Measurements from ENCODE around the gene PARP16.

PARP16 gene, protein sequence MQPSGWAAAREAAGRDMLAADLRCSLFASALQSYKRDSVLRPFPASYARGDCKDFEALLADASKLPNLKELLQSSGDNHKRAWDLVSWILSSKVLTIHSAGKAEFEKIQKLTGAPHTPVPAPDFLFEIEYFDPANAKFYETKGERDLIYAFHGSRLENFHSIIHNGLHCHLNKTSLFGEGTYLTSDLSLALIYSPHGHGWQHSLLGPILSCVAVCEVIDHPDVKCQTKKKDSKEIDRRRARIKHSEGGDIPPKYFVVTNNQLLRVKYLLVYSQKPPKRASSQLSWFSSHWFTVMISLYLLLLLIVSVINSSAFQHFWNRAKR

DNA sequence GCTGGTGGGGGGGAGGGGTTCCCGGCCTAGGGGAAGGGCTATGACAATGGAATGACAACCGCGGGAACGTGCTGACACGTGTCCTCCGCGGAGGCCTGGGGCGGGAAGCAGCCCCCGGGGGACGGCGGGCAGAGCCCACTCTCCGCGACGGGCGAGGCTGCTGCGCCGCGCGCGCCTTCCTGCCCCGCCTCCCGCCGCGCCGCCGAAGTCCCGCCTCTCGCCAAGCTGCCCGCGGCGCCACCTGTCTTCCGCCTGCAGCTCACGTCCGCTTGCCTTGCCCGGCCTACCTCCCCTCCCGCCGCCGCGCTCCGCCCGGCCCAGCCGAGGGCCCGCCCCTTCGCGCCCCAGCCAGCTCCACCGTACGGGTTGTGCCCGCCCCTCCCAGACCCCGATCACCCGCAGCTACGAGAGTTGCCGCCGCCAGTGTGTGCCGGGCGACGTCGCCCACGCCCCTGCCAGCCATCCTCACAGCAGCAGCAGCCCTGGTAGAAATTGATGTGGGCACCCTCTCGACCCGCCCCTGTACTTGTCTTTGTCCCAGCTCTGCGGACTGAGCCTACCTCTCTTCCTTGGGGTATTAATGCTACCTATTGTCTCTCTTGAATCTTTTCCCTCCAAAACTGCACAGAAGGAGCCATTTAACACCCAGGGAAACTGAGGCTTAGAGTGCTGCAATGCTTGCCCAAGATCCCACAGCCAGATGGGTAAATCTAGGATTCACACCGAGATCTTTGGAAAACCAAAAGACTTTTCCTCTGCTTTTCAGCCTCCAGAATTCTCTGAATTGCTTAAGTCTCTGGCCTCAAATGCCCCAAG is at the start of gene PARP16:
Gene PARP16, minus strand, starts transcription at position 180 of the 816 bp plus-strand sequence. CDS start 457 bp downstream, outside the sequence.
- DNase-seq (ENCODE audit: low read depth in 3 of 3) = peak; percentile 82 to 86 (median 83)

DNA sequence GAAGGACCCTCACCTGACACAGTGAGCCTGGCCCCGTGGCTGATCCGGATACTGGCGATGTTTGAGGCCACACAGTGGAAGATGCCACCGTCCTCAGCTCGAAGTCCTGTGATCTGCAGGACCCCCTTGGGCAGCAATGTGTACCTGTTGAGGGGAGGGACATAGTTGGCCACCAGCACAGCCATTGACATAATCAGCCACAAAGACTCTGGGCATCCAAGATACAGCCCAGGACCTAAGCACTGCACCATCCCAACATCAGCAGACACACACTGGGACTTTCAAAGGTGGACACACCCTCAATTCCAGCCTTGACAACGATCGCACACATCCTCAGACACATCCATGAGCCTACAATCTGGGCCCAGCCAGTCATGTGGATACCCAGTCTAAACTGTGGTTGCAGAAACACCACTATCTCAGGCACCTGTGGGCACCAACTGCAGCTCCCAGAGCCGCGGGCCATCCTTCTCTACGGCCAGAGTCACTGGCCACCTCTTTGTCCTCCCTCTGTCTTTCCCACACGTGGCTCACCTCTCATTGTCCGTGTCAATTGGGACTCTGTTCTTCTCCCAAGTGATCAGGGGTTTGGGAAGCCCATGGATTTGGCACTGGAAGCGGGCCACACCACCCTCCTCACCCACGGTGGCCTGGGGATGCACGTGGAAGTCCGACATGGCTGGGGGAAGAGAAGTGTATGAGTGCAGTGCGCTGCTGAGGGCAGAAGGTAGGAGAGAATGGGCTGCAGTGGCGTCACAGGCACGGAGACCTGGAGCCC is 48.8 kb upstream of the PARP16 start:
- no peak for DNase-seq (ENCODE audit: low read depth in 3 of 3)

DNA sequence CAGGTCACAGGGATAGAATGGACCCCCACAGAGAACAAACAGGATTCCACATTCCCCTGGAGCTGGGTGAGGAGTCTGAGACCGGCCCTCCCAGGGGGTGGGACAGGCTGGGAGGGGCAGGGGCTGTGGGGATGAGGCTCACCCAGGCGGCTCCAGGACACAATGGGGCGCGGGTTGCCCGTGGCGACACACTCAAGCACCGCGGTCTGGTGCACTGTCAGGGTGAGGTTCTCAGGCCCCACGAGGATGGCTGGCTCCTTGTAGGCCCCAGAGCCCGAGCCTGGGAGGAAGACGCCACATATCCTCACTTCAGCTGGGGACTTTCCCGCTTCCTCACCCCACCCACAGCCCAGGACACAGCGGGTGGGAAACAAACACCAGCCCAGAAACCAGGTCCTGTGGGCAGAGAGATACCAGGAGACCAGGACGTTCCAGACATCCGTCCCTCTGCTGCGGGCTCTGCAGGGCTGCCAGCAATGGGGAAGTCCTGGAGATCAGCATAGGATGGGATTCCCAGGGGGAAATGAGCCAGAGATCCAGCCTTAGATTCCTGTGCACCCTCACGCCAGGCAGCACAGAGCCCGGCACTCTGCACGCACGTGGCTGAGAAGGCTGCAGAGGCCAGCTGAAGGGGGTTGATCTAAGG is 48.0 kb upstream of the PARP16 start:
- no peak for DNase-seq (ENCODE audit: low read depth in 3 of 3)

DNA sequence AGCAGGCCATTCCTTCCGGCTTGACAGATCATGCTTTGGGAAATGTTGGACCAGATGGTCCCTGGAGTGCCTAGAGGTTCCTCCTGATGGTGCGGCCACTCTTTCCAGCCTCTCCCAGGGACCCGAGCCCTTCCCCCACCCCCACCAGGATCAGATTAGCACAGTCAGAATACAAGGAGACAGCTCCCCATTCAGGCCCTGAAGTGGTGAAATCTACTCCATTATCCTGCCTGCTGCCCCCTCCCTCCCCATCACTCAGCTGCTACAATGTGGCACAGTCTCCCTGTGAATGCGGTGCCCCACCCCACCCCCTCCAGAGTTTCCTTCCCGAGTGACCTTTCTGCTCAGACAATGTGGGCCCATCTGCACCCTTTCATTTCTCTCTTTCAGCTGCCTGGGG is 47.2 kb upstream of the PARP16 start:
- no peak for DNase-seq (ENCODE audit: low read depth in 3 of 3)

DNA sequence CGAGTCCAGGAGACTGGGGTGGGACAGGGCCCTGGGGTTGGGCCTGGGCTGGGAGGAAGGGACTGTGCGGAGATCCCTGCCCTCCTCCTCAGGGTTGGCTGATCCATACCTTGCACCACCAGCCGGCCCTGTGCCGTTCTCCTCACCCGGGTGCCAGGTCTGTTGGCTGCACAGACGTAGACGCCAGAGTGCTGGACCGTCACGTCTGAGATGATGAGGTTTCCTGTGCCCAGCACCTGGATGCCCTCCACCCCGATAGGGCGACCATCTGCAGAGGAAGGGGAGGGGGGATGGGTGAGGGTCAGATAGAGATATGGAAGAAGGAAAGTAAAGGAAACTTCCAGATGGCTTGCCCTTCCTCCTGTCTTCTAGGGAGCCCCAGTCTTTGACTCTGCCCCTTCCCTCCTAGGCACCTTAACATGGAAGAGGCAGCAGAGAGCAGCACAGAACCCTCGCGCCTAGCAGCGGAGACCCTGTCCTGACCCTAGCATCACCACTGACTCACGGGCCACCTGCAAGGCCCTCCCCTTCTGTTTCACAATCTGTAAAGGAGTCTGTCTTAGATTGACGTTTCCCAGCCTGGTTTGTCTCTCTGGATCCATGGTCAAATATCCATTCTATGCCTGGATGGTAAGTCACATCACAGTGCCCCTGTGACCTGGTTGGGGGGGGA is 46.6 kb upstream of the PARP16 start:
- DNase-seq (ENCODE audit: low read depth in 3 of 3) = no peak

DNA sequence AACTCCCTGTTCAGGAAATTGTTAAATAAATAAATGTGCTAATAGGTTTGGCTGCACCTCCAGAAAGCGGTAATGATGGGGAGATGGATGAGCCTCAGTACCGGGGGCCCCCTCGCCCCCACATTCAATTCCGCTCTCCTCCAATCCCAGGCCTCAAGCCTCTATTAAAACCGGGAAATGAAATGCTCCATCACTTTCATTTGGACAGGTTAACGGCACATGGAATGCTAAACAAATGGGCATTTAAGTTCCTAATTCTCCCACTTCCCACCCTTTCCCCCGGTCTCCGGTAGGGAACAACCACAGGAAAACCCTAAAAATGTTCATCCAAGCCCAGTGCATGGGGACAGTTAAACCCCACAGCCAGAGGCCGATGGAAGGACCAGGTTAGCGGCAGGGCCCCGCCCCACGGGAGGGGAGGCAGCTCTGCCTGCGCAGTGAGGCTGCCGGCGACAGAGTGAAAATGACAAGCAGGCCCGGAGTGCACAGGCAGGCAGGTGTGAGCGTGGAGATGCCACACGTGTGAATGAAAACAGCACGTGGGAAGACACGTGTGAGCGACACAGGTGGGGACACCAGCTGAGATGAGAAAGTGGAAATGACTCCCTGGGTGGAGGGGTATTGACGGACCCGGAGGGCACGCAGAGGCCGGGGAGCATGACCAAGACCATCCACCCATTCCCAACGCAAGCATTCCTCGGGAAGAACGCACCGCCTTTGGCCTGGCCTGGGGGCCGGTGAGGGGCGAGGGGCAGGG is 45.9 kb upstream of the PARP16 start:
- DNase-seq (ENCODE audit: low read depth in 3 of 3) = no peak

DNA sequence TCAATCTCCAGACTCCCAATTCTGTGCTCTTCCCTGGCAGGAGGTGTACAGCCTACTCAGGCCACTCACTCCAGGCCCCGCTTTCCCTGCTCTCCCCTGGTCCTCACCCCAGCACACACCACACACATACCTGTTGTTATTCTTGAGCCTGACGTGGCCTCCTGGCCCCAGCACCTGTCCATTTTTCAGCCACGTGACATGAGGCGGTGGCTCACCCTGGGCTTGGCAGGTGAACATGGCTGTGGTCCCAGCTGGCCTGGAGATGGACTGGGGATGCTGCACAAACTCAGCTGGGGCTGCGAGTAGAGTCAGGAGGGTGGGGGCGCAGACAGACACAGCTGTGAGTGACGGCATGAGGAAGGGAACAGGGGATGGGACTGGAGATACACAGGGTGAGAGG is 45.1 kb upstream of the PARP16 start:
- no peak for DNase-seq (ENCODE audit: low read depth in 3 of 3)

DNA sequence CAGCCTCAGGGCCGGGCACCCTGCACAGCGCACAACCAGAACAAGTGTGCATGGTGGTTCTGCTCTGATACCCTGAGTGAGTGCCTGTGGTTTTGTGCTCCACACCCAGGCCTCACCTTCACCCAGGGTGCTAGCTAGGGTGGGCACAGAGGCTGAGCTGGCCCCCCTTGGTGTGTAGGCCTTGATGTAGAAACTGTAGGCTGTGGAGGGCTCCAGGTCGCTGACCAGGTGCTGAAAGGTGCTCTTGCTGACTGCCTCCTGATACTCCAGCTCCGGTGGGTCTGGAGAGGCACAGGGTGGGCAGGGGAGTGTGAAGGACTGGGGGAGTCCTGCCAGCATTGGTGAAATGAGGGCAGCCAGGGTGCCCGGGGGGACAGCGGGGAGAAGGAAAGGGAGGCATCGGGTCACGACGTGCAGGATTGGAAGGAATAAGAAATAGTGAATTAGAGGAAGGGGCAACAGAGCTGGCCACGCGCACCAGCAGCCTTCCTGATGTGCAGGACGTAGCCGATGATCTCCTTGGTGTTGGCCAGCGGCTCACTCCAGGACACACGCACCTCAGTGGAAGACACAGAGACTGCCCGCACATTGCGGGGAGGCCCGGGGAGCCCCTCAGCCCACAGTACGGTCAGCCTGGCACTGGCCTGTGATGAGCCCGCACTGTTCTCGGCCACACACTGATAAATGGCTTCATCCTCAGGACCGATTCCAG is 44.4 kb upstream of the PARP16 start:
- DNase-seq (ENCODE audit: low read depth in 3 of 3) = no peak

DNA sequence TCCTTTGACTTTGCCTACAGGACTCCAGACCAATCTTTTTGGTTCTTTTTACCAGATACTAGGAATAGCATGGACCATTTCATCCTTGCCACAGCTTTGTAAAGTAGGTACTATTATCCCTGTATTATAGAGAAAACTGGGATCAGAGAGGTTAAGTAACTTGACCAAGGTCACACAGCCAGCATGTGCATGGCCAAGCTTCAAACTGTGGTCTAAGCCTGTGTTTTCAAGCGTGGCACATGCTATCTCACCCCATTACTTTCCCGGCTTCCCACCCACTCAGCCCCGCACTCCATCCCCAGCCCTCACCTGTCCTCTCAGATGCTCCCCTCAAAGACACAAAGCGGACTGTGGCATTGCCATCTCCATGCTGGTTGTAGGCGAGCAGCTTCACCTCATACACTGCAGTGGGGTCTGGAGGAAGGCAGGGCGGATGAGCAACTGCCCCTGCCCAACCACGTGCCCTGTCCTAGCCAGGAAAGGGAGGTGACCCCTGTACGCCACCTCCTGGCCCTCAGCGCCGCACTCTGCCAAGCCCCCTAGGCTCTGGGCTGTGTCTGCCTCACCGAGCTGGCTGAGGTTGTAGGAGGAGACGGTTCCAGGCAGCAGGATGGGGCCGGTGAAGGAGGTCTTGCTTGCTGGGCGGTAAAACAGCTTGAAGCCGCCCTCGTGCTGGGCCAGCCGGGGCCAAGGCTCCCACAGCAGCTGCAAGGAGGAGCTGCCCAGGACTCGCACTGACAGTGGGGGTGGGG is 43.5 kb upstream of the PARP16 start:
- no peak for DNase-seq (ENCODE audit: low read depth in 3 of 3)

DNA sequence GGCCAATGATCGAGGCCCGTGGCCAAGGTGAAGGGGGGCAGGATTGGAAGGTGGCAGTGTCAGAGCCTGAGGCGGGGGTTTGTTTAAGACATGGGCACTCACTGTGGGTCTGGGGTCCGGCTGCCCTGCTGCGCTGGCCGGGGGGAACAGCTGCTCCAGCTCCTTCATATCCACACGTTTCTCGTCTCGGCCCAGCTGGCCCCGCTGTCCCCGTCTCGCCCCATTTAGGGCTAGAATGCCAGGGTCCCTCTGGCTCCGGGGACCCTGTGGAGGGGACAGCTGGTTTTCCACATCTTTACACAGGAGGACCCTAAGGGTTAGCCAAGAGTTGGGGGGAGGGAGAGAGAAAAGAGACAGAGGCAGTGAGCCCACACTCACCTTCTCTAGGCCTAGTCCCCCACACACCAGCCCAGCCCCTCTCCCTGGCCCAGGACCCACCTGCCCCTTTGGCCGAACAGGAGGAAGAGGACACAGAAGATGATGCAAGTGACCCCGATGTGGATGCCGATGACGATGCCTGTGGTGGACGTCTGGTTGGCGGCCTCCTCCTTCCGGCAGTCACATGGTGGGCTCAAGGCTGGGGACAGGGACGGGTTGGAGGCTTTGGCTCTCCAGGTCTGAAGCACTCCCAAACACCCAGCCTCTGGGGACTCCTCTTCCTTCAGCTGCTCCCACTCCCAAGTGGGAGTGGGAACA is 42.8 kb upstream of the PARP16 start:
- DNase-seq (ENCODE audit: low read depth in 3 of 3) = no peak

DNA sequence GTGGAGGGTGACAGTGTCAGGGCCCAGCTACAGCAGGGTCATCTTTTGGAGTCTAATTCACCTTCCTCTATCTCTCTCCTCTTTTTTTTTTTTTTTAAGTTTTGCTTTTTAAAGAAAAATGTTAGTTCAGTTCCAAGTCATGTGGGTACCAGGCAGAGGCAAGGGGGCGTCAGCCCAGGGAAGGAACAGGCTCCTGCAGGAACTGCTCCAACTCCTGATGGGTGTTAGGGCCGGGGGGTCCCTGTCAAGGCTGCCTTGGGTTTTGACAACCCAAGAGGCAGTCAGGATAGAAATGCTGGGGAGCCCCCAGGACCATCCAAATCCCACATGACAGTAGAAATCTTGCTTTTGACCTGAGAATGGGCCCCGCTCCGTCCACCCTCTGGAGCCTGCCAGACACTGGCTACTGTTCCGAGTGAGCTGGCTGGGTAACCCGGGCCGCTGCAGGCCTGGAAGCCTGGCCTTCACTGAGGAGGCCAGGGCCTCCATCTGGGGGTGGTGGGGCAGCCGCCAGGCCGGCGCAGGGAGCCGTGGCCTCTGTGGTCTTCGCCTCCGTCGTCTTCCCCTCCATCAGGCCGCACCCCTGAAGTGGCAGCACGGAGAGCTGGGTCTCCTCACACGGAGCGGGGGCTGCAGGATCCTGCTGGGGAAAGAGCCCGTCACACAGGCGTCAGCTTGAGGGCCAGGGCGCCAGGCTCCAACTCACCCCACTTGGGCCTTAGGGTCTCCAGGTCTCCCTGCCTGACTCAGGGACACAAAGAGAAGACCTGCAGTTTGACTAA is 42.0 kb upstream of the PARP16 start:
- DNase-seq (ENCODE audit: low read depth in 3 of 3) = no peak

DNA sequence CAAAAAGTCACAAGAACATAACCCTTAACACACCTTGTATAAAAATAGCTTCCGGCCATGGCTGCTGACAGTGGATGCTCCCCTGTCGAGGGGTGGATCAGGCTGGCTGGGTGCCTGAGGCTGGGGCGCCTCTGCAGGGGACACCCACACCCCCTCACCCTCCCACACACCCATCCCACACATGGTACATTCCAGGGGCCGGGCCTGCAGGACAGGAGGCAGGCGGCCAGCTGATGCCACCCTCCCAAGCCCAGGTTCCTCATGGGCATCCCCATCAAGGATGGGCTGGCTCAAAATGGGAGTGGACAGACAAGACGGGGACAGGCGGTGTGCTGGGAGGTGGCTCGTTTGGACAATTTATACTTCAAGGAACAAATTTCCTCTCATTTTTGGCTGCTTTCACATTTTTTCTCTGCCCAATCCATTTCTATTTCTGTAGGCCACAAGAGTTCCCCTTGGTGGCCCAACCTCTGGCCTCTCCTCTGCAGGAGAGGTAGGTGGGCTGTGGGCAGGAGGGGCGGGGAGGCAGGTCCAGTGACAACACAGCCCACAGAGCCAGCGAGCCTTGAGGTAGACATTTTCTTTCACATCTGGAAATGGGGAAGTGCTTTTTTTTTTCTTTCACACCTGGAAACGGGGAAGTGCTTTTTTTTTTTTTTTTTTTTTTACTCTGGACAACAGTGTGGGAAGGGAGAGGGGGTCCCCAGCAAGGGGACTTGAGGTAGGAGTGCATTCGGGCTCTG is 41.1 kb upstream of the PARP16 start:
- DNase-seq (ENCODE audit: low read depth in 3 of 3) = no peak

DNA sequence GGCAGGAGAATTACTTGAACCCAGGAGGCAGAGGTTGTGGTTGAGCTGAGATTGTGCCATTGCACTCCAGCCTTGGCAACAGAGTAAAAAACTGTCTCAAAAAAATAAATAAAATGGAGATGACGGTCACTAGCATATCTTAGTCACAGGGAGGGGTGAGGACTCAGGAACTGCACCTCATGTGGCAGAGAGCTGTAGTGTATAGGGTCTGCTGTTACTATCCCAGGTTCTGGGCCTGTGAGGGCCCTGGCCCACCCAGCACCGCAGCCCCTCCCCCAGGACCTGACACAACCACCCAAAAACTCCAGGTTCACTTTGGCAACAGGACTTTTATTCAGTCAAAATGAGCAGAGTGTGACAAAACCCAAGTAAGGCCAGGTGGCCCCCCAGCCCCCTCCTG is 40.1 kb upstream of the PARP16 start:
- no peak for DNase-seq (ENCODE audit: low read depth in 3 of 3)

DNA sequence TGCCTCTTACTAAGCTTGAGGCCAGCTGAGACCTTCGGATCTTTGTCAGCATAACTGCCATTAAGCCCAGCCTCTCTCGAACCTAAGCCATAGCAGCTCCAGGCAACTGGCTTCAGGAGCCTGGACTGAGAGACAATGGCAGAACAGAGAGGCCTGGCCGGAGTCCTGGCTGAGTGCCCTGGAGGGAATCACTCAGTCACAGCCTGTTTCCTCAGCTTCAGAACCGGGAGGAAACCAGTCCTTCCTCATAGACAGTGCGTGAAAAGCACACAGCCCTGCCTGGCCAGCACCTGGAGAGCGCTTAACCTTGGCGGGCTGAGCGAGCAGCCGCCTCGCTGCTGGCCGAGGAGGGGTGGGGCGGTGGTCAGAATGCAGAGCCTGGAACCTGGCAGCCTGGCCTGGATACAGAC is 39.4 kb upstream of the PARP16 start:
- no peak for DNase-seq (ENCODE audit: low read depth in 3 of 3)

DNA sequence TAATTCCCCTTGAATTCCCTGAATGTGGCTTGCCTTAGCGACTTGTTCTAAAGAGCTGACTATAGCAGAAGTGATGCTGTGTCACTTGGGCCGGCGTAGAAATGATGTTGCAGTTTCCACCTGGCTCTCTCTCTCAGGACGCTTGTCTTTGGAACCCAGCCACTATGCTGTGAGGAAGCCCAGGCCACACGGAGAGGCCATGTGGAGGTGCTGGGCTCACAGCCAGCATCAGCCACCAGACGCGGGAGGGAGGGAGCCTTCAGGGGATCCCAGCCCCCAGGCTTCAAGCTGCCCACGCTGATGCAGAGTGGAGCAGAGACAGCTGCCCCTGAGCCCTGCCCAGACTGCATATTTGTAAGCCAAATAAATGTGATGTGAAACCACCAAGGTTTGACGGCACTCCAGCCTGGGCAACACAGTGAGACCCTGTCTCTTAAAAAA is 36.4 kb upstream of the PARP16 start:
- no peak for DNase-seq (ENCODE audit: low read depth in 3 of 3)

DNA sequence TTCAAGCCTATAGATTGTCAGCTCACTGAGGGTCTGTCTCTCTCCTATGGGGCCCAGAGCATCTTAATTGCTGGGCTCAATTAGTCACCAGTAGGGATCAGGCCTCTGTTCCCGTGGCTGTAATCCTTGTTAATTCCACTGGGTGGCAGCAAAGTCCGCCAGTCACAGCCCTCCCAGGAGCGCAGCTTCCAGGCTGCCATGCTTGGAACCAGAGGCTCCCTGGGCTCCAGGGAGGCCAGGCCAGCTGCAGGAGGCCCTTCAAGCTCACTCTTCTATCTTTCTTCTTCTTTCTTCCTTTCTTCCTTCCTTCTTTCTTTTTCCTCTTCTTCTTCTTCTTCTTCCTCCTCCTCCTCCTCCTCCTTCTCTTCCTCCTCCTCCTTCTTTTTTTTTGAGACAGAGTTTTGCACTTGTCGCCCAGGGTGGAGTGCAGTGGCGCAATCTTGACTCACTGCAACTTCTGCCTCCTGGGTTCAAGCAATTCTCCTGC is 32.2 kb upstream of the PARP16 start:
- DNase-seq (ENCODE audit: low read depth in 3 of 3) = peak; percentile 37 to 64 (median 59)

DNA sequence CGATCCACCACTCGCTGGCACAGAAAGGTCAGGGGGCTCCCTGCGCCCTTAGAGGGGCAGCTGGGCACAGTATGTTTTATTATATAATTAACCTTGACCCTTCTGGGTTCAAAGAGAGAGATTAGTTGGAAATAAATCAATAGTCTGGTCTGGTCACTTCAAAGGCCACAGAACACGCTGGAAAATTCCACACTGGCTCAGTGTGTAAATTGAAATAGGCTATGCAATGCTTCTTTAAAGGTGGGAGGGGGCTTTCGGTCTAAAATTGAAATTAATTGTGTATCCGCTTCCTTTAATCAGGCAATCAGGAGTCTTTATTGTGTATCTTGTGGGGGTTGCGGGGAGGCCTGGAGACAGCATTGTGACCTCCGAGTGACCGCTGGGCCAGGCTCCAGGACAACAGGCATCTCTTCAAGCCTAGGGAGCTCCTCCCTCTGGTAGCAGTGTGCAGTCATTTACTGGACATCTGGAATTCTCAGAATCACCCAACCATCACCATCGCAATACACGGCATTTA is 25.8 kb upstream of the PARP16 start:
- no peak for DNase-seq (ENCODE audit: low read depth in 3 of 3)
